Activated CD8-positive, alpha-beta memory T cell treated with anti-CD3 and anti-CD28 coated beads, Interleukin-2, amount 10 ng/mL, durations not matched to agents 7 days and 5 days (primary cell): Measurements from ENCODE around the gene REEP6. TPM values are rescaled to one million over a fixed set of nuclear protein-coding genes. Genes with fewer than 3 reads are reported as not detected.
"Not testable (repeated sequence)": the region's sequence is repeated elsewhere in the genome, so short reads cannot be mapped to it uniquely, and the experiment has no call there.

Experiments
- ATAC-seq: fragments of 150-1000 bp; cut with Tn5 transposase; one replicate; pipeline ENCODE4 v1.10.0; 2021; ENCODE audit warnings: moderate library complexity
- CTCF ChIA-PET: fragments of 350-600 bp; sonication (Branson Sonifier 250); formaldehyde crosslinking; loops from one replicate; lab custom pipeline; 2021; ENCODE audit warnings: antibody characterized with exemption; lab: Charles Lee
- DNase-seq: peaks from one replicate; pipeline ENCODE4 v3.0.0-alpha.2; 2020
- H3K27ac Mint-ChIP-seq: one replicate; pipeline ENCODE4 v1.8.0; 2021; ENCODE audit warnings: mild to moderate bottlenecking, mixed read lengths
- H3K27me3 Mint-ChIP-seq: one replicate; pipeline ENCODE4 v1.8.0; 2021; ENCODE audit warnings: mixed read lengths
- H3K36me3 Mint-ChIP-seq: one replicate; pipeline ENCODE4 v1.8.0; 2021; ENCODE audit warnings: mild to moderate bottlenecking, mixed read lengths
- H3K4me1 Mint-ChIP-seq: one replicate; pipeline ENCODE4 v1.8.0; 2021; ENCODE audit warnings: mixed read lengths
- H3K4me3 Mint-ChIP-seq: one replicate; pipeline ENCODE4 v1.8.0; 2021; ENCODE audit warnings: mild to moderate bottlenecking, moderate library complexity, mixed read lengths
- H3K9me3 Mint-ChIP-seq: one replicate; pipeline ENCODE4 v1.8.0; 2022; ENCODE audit warnings: low read depth, mixed read lengths
- total RNA-seq, 2 experiments: library from RNA; stranded (reverse); gene quantifications; one replicate each; pipeline ENCODE4 v1.2.3, GENCODE V29; 2021

Gene REEP6
- total RNA-seq, 2 experiments from 2014 or later = 1.0 to 1.3 TPM

DNA sequence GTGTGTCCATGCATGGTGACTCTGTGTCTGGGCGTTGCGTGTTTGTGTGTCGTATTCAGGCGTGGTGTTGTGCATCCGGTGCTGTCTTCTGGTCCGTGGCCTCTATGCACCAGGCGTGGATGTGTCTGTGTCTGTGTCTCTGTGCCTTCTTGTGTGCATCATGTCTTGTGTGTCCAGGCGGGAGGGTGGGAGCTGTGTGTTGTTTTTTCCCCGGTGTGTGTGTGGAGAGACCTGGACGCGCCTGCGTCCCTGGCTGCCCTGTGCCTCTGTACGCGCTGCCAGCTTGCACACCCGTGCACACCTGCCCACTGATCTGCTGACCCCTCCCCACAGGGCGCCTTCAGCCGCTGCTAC, 34.0 kb downstream of the REEP6 start:
- ATAC-seq (no peak), DNase-seq (no peak)
- Mint-ChIP-seq H3K36me3 (no peaks in the 10 kb centered on the region), H3K27me3 (peaks cover 24% of the 10 kb centered on the region), H3K27ac (no peak overlapping the region), H3K9me3 (no peaks in the 10 kb centered on the region), H3K4me3 (no peak overlapping the region), H3K4me1 (peaks cover 4% of the 10 kb centered on the region)
- CTCF ChIA-PET = no interaction called here

DNA sequence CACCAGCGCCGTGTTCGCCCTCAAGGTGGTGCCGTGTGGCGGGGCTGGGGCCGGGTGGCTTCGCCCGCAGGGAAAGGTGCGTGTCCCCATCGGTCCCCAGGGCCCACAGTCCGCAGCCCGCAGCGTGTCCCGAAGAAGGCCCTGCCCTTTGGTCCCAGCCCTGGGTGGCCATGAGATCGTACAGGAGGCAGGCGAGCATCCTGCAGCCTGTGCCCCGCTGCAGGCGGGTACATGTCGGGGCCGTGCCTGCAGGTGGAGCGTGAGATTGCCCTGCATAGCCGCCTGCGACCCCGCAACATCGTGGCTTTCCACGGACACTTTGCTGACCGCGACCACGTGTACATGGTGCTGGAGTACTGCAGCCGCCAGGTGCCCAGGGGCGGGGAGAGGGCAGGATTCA, 34.4 kb downstream of the REEP6 start:
- H3K27me3 Mint-ChIP-seq = peaks cover 24% of the 10 kb centered on the region
- H3K27ac Mint-ChIP-seq = no peak overlapping the region
- ATAC-seq = no peak
- DNase-seq = no peak
- no peak overlapping the region for H3K4me3 Mint-ChIP-seq
- H3K9me3 Mint-ChIP-seq = no peaks in the 10 kb centered on the region
- CTCF ChIA-PET = no interaction called here
- H3K36me3 Mint-ChIP-seq = no peaks in the 10 kb centered on the region
- peaks cover 4% of the 10 kb centered on the region for H3K4me1 Mint-ChIP-seq

DNA sequence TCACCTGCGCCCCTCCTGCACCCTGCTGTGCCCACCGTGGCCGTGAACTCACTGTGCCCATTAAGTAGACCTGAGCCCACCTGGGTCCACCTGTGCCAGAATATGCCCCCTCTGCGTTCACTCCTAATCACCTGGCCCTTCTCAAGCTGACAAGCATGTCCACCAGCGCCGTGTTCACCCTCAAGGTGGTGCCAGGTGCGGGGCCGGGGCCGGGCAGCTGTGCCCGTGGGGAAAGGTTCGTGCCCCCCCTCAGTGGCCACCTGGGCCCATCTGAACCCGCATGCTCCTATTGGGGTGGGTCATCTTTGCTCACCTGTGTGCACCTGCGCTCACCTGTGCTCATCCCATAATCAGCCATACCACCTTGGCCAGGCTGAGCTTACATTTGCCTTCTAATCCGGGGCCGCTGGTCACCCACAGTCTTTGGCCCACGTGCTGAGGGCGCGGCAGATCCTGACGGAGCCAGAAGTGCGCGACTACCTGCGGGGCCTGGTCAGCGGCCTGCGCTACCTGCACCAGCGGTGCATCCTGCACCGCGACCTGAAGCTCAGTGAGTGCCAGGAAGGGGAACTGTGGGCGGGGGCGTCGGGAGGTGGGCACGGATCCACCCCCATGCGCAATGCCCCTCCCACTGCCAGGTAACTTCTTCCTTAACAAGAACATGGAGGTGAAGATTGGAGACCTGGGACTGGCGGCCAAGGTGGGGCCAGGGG, 35.2 kb downstream of the REEP6 start:
- ATAC-seq (no peak), DNase-seq (no peak)
- Mint-ChIP-seq H3K4me3 (no peak overlapping the region), H3K4me1 (peaks cover 4% of the 10 kb centered on the region), H3K9me3 (no peaks in the 10 kb centered on the region), H3K27me3 (peaks cover 24% of the 10 kb centered on the region), H3K27ac (no peak overlapping the region), H3K36me3 (no peaks in the 10 kb centered on the region)
- CTCF ChIA-PET = interaction anchor here (0.6 kb wide), 1 partner anchor 614 kb away, joined by 3 read pairs; no protein-coding TSS in a partner anchor

DNA sequence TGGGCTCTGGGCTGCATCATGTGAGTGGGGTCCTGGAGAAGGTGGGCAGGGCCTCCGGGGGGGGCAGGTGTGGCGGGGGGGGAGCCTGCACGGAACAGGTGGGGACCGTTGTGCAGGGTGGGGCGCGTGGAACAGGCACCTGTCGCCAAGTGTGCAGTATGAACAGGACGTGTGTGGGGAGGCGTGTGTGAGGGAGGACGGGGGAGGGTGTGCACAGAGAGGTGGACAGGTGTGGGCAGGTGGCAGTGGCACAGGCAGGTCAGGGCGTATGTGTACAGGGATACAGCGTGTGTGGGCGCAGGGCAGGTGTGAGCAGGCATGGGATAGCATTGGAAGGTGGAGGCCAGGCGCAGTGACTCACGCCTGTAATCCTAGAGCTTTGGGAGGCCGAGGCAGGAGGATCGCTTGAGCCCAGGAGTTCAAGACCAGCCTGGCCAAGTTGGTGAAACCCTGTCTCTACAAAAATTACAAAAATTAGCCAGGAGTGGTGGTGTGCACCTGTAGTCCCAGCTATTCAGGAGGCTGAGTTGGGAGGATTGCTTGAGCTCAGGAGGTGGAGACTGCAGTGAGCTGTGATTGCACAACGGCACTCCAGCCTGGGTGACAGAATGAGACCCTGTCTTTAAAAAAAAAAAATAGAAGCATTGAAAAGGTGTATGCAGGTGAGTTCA, 36.1 kb downstream of the REEP6 start:
- H3K27me3 Mint-ChIP-seq = peaks cover 21% of the 10 kb centered on the region
- no peak overlapping the region for H3K27ac Mint-ChIP-seq
- H3K4me3 Mint-ChIP-seq = no peak overlapping the region
- DNase-seq = no peak
- CTCF ChIA-PET = interaction anchor here (0.9 kb wide), 1 partner anchor 19 kb away, joined by 4 read pairs; no protein-coding TSS in a partner anchor
- no peaks in the 10 kb centered on the region for H3K9me3 Mint-ChIP-seq
- no peaks in the 10 kb centered on the region for H3K36me3 Mint-ChIP-seq
- ATAC-seq = no peak
- peaks cover 4% of the 10 kb centered on the region for H3K4me1 Mint-ChIP-seq

DNA sequence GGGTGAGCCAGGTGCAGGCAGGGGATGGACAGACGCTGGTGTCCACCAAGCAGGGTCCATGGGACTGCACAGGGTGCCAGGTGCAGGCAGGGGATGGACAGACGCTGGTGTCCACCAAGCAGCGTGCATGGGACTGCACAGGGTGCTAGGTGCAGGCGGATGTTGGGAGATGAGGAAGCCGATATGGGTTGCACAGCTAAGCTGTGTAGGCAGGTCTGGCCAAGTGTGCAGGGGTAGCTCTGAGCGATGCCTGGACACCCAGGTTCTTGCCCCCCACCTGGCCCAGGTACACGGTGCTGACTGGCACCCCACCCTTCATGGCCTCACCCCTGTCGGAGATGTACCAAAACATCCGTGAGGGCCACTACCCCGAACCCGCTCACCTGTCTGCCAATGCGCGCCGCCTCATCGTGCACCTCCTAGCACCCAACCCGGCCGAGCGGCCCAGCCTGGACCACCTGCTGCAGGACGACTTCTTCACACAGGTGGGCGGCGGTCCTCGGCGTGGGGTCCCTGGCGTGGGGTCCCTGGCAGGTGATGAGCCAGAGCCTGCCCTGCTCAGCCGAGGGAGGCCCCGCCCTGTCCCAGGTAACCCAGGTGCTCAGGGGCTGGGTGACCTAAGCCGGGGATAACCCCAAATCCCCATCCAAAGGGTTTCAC, 36.8 kb downstream of the REEP6 start:
- H3K36me3 Mint-ChIP-seq = no peaks in the 10 kb centered on the region
- H3K4me3 Mint-ChIP-seq = no peak overlapping the region
- CTCF ChIA-PET = interaction anchor here (0.9 kb wide), 1 partner anchor 18 kb away, joined by 4 read pairs; no protein-coding TSS in a partner anchor
- peaks cover 21% of the 10 kb centered on the region for H3K27me3 Mint-ChIP-seq
- H3K9me3 Mint-ChIP-seq = no peaks in the 10 kb centered on the region
- ATAC-seq (no peak), DNase-seq (no peak)
- peaks cover 4% of the 10 kb centered on the region for H3K4me1 Mint-ChIP-seq
- no peak overlapping the region for H3K27ac Mint-ChIP-seq

DNA sequence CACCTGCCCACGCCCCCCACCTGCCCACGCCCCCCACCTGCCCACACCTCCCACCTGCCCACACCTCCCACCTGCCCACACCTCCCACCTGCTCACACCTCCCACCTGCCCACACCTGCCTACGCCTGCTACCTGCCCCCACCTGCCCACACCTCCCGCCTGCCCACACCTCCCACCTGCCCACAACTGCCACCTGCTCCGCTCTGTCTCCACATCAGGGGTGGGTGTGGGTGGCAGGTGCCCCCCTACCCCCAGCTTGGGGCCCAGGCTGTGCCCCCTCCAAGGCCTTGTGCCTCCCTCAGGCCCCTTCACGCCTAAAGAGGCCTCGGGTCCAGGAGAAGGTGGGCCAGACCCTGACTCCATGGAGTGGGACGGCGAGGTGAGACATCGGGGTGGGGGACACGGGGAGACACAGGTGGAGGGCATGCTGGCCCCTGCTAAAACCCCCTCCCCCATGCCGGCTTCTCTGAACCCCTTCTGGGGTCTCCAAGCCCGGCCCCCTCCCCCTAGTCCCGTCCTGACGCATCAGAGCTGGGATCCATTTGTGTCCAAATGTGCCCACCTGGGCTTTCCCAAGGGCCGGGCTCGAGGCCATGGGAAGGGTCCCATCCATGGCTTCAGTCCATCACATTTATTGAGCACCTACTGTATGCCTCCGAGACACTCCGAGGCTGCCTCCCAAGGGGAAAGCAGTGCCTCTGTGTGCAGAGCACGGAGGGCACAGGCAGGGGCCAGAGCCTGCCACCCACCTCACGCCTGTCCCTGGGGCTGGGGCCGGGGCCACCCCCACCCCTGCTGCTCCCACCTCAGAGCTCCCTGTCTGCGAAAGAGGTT, 37.8 kb downstream of the REEP6 start:
- H3K9me3 Mint-ChIP-seq = no peaks in the 10 kb centered on the region
- H3K4me3 Mint-ChIP-seq = no peak overlapping the region
- no peak overlapping the region for H3K27ac Mint-ChIP-seq
- no peak for ATAC-seq
- no peaks in the 10 kb centered on the region for H3K36me3 Mint-ChIP-seq
- peaks cover 4% of the 10 kb centered on the region for H3K4me1 Mint-ChIP-seq
- H3K27me3 Mint-ChIP-seq = peaks cover 14% of the 10 kb centered on the region
- CTCF ChIA-PET = no interaction called here
- no peak for DNase-seq

DNA sequence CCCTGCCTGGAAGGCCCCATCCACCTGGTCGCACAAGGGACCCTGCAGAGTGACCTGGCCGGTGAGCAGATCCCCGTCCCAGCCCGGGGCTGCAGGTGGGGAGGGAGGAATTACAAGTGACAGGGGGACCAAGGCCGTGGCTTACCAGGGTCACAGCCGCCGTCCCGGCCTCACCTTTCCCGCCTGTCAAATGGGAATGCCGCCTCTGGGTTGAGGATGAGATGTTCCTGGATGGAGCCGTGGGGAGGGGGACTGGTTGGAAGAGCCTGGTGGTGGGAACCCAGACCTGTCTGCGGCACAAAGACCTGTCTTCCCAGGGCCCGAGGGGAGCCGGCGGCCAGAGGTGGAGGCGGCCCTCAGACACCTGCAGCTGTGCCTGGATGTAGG, 38.4 kb downstream of the REEP6 start:
- Mint-ChIP-seq H3K27me3 (peaks cover 12% of the 10 kb centered on the region), H3K4me1 (peaks cover 3% of the 10 kb centered on the region), H3K9me3 (no peaks in the 10 kb centered on the region), H3K27ac (no peak overlapping the region), H3K4me3 (no peak overlapping the region), H3K36me3 (no peaks in the 10 kb centered on the region)
- CTCF ChIA-PET = no interaction called here
- DNase-seq (no peak), ATAC-seq (no peak)

DNA sequence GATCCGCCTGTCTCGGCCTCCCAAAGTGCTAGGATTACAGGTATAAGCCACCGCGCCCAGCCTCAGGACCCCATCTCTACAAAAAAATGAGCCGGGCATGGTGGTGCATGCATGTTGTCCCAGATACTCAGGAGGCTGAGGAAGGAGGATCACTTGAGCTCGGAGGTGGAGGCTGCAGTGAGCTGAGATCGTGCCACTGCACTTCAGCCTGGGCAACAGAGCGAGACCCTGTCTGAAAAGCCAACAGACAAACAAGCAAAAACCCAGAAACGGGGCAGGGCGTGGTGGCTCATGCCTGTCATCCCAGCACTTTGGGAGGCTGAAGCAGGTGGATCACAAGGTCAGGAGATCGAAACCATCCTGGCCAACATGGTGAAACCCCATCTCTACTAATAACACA, 39.9 kb downstream of the REEP6 start:
- not testable (repeated sequence) for ATAC-seq, H3K27me3 Mint-ChIP-seq

DNA sequence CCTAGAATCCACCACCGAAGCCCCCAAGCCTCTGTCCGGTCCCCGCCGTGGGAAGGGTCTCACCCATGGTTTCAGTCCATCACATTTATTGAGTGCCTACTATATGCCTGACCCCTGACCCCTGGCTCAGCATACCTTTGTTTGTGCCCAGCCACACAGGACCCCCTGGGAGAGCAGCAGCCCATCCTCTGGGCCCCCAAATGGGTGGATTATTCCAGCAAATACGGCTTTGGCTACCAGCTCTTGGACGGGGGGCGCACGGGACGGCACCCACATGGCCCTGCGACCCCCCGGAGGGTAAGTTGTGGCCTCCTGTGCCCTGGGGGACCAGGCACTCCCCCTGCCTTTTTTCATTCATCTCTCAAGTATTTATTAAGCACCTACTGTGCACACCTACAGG, 40.6 kb downstream of the REEP6 start:
- ATAC-seq = no peak
- Mint-ChIP-seq H3K4me1 (no peaks in the 10 kb centered on the region), H3K36me3 (no peaks in the 10 kb centered on the region), H3K27me3 (no peaks in the 10 kb centered on the region), H3K4me3 (no peak overlapping the region), H3K9me3 (no peaks in the 10 kb centered on the region), H3K27ac (no peak overlapping the region)
- CTCF ChIA-PET = interaction anchor here (1.4 kb wide), 1 partner anchor 14 kb away, joined by 4 read pairs; no protein-coding TSS in a partner anchor
- DNase-seq = no peak

More for the DNA sequence above, 39.9 kb downstream of the REEP6 start:
- H3K4me1 Mint-ChIP-seq, H3K27ac Mint-ChIP-seq, DNase-seq, H3K9me3 Mint-ChIP-seq, H3K4me3 Mint-ChIP-seq, H3K36me3 Mint-ChIP-seq: not testable (repeated sequence)
- CTCF ChIA-PET = interaction anchor here (0.6 kb wide), 1 partner anchor 21 kb away, joined by 3 read pairs; no protein-coding TSS in a partner anchor

DNA sequence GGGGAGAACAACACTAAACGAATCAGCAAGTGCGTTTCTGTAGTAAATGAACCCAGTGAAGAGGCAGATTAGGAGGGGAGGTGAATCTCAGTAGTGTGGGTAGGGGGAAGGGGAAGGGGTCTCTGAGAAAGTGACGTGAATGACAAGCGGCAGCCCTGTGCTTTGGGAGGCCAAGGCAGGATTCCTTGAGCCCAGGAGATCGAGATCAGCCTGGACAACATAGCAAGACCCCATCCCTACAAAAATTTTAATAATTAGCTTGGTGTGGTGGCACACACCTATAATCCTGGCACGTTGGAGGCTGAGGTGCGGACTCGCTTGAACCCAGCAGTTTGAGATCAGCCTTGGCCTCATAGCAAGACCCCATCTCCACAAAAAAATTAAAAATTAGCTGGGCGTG, 41.0 kb downstream of the REEP6 start:
- no peaks in the 10 kb centered on the region for H3K36me3 Mint-ChIP-seq
- DNase-seq (no peak), ATAC-seq (no peak)
- CTCF ChIA-PET = interaction anchor here (1.4 kb wide), 1 partner anchor 14 kb away, joined by 4 read pairs; no protein-coding TSS in a partner anchor
- H3K27me3 Mint-ChIP-seq = no peaks in the 10 kb centered on the region
- H3K4me1 Mint-ChIP-seq = no peaks in the 10 kb centered on the region
- no peaks in the 10 kb centered on the region for H3K9me3 Mint-ChIP-seq
- H3K27ac Mint-ChIP-seq = no peak overlapping the region
- no peak overlapping the region for H3K4me3 Mint-ChIP-seq

DNA sequence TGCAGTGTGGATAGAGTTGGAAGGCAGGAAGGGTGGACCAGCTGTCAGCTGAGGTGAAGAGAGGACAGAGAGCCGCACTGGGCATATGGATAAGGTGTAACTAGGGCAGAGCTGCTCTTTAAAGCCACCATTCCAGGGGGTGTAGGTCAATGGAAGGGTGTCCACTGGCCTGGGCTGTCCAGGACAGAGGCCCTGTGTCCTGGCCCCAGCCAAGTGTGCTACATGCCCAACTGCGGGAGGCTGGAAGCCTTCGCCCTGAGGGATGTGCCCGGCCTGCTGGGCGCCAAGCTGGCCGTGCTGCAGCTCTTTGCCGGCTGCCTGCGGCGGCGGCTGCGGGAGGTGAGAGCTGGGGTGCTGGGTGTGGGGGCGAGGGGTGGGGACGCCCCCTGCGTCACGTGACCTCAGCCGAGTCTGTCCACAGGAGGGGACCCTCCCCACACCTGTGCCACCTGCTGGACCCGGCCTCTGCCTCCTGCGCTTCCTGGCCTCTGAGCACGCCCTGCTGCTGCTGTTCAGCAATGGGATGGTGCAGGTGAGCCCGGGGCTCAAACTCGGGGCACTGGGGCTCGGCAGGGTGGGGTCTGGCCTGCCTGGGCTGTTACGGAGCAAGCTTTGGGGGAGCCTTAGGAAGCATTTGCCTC, 42.6 kb downstream of the REEP6 start:
- H3K27ac Mint-ChIP-seq = no peak overlapping the region
- no peaks in the 10 kb centered on the region for H3K27me3 Mint-ChIP-seq
- ATAC-seq = no peak
- CTCF ChIA-PET = no interaction called here
- H3K4me1 Mint-ChIP-seq = no peaks in the 10 kb centered on the region
- DNase-seq = no peak
- H3K4me3 Mint-ChIP-seq = no peak overlapping the region
- H3K36me3 Mint-ChIP-seq = no peaks in the 10 kb centered on the region
- H3K9me3 Mint-ChIP-seq = no peaks in the 10 kb centered on the region

DNA sequence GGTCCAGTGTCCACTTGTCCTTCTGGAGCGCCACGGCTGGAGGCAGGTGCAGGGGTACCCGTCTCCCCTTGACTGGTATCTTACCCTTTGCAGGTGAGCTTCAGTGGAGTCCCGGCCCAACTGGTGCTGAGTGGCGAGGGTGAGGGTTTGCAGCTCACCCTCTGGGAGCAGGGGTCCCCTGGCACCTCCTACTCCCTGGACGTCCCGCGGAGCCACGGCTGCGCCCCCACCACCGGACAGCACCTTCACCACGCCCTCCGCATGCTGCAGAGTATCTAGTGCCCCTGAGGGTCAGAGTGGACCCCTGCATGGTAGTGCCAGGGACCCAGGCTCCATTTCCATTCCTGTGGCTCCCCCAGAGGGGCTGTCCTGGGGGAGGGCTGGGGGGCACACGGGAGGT, 44.0 kb downstream of the REEP6 start:
- CTCF ChIA-PET = interaction anchor here (1.0 kb wide), 2 partner anchors 11 to 291 kb away, joined by 3 to 4 read pairs; no protein-coding TSS in a partner anchor
- H3K27me3 Mint-ChIP-seq = no peaks in the 10 kb centered on the region
- no peaks in the 10 kb centered on the region for H3K36me3 Mint-ChIP-seq
- no peak overlapping the region for H3K4me3 Mint-ChIP-seq
- H3K4me1 Mint-ChIP-seq = no peaks in the 10 kb centered on the region
- DNase-seq (no peak), ATAC-seq (no peak)
- H3K9me3 Mint-ChIP-seq = no peaks in the 10 kb centered on the region
- H3K27ac Mint-ChIP-seq = no peak overlapping the region
